OCI-LY3 (cell line): Measurements from ENCODE around the gene EZH2.

Source experiments
- H2AFZ ChIP-seq: fragments of 200-600, 300-600 bp; shearing (Covaris generic); 2 replicates; pipeline ENCODE4 v1.6.0; 2014; ENCODE audit warnings: antibody characterized with exemption, low read depth, low read length
- H3K27ac ChIP-seq: fragments of 200-600, 300-600 bp; sonication (generic); 2 replicates; pipeline ENCODE4 v1.5.1; 2014; ENCODE audit warnings: mild to moderate bottlenecking, low read length, moderate library complexity, mixed read lengths
- H3K27me3 ChIP-seq: fragments of 200-600, 300-600 bp; sonication (generic); 2 replicates; pipeline ENCODE4 v1.6.1; 2014; ENCODE audit warnings: low read depth, low read length, mixed read lengths
- H3K36me3 ChIP-seq: fragments of 200-600, 300-600 bp; sonication (generic); replicated peaks from 2 replicates; pipeline ENCODE3; 2014; ENCODE audit warnings: low read depth, low read length, mixed read lengths
- H3K4me1 ChIP-seq: fragments of 300-600, 200-600 bp; sonication (generic); 2 replicates; pipeline ENCODE4 v1.6.1; 2014; ENCODE audit warnings: low read length, mixed read lengths
- H3K4me2 ChIP-seq: fragments of 200-600, 300-600 bp; sonication (generic); 2 replicates; pipeline ENCODE4 v1.6.1; 2014; ENCODE audit warnings: low read length, mixed read lengths
- H3K4me3 ChIP-seq: fragments of 300-600, 200-600 bp; sonication (generic); 2 replicates; pipeline ENCODE4 v1.5.1; 2014; ENCODE audit warnings: antibody characterized with exemption, mild to moderate bottlenecking, low read length, moderate library complexity
- H3K79me2 ChIP-seq: fragments of 300-600, 200-600 bp; shearing (Covaris generic); 2 replicates; pipeline ENCODE4 v1.6.1; 2014; ENCODE audit warnings: mild to moderate bottlenecking, low read length, mixed read lengths
- H3K9ac ChIP-seq: fragments of 300-600, 200-600 bp; shearing (Covaris generic); 2 replicates; pipeline ENCODE4 v1.6.0; 2014; ENCODE audit warnings: mild to moderate bottlenecking, low read length, moderate library complexity
- H3K9me3 ChIP-seq: fragments of 200-600, 300-600 bp; shearing (Covaris generic); 2 replicates; pipeline ENCODE4 v1.6.1; 2014; ENCODE audit warnings: low read length, mixed read lengths; ENCODE audit not compliant: insufficient read depth
- H4K20me1 ChIP-seq: fragments of 200-600, 300-600 bp; sonication (generic); 2 replicates; pipeline ENCODE4 v1.6.1; 2016; ENCODE audit warnings: low read length, mixed read lengths; ENCODE audit not compliant: insufficient read depth
- EZH2phosphoT487 ChIP-seq: fragments of 200-600 bp; shearing (Covaris generic); IDR thresholded peaks from 2 replicates; pipeline ENCODE4 v1.6.1; 2018; ENCODE audit warnings: antibody characterized with exemption, mixed run types, low read depth
- TF ChIP-seq, protein P1 (sequence below): fragments of 200-600, 300-600 bp; sonication (generic); IDR thresholded peaks from 2 replicates; pipeline ENCODE4 v1.5.1; 2014; ENCODE audit warnings: antibody characterized with exemption, low read length, low read depth

The EZH2 gene

DNA sequence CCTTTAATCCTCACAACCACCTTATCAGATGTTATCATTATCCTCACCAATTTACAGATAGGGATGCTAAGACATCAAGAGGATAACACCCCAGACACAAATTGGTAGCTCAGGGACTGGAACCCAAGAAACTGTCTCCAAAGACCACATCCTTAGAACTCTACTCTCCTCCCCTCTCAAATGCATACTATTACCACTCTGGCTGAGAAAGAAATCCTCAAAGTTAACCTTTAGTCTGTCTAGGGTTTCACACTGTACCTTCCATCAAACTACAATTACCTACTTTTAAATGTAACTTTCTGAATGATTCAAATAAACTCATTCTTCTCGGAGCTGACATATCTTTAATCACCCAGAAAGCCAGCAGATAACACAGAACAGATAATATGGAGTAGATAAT, 6.6 kb downstream of the EZH2 start:
- TF ChIP-seq EZH2phosphoT487: no peak
- TF ChIP-seq, protein P1, sequence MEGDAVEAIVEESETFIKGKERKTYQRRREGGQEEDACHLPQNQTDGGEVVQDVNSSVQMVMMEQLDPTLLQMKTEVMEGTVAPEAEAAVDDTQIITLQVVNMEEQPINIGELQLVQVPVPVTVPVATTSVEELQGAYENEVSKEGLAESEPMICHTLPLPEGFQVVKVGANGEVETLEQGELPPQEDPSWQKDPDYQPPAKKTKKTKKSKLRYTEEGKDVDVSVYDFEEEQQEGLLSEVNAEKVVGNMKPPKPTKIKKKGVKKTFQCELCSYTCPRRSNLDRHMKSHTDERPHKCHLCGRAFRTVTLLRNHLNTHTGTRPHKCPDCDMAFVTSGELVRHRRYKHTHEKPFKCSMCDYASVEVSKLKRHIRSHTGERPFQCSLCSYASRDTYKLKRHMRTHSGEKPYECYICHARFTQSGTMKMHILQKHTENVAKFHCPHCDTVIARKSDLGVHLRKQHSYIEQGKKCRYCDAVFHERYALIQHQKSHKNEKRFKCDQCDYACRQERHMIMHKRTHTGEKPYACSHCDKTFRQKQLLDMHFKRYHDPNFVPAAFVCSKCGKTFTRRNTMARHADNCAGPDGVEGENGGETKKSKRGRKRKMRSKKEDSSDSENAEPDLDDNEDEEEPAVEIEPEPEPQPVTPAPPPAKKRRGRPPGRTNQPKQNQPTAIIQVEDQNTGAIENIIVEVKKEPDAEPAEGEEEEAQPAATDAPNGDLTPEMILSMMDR: no peak
- Histone ChIP-seq H3K9ac (no peak overlapping the region), H3K4me2 (0 out of 2 replicates have a peak overlapping the region, but pooled peaks have one; percentile 0), H3K79me2 (peaks cover 100% of the 10 kb centered on the region), H4K20me1 (peaks cover 90% of the 10 kb centered on the region), H3K4me3 (no peak overlapping the region), H3K9me3 (no peaks in the 10 kb centered on the region), H3K36me3 (peaks cover 13% of the 10 kb centered on the region), H2AFZ (no peak overlapping the region), H3K27me3 (no peaks in the 10 kb centered on the region), H3K27ac (no peak overlapping the region), H3K4me1 (peaks cover 64% of the 10 kb centered on the region)

DNA sequence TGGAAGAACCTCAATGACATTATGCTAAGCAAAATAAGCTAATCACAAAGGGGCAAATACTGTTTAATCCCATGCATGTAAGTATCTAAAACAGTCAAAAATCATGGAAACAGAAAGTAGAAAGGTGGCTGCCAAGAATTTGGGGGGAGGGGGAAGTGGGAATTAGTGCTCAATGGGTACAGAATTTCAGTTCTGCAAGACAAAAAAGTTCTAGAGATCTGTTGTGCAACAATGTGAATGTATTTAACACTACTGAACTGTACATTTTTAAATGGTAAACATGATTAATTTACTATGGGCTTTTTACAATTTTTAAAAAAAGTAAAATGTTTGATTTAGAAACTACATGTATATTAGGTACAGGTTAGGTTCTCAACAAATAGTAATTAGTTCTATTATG, 11.9 kb downstream of the EZH2 start:
- peak overlapping the region; percentile 52 for H3K27ac ChIP-seq
- no peaks in the 10 kb centered on the region for H3K9me3 ChIP-seq
- H3K4me1 ChIP-seq: peaks cover 89% of the 10 kb centered on the region
- H3K9ac ChIP-seq: 0 out of 2 replicates have a peak overlapping the region, but pooled peaks have one; percentile 18
- peak overlapping the region; percentile 29 for H3K4me3 ChIP-seq
- H3K36me3 ChIP-seq: peaks cover 18% of the 10 kb centered on the region
- H2AFZ ChIP-seq: no peak overlapping the region
- no peaks in the 10 kb centered on the region for H3K27me3 ChIP-seq
- H3K4me2 ChIP-seq: peak overlapping the region; percentile 47
- peaks cover 98% of the 10 kb centered on the region for H3K79me2 ChIP-seq
- peaks cover 74% of the 10 kb centered on the region for H4K20me1 ChIP-seq
- TF ChIP-seq, protein P1: no peak
- no peak for TF ChIP-seq EZH2phosphoT487

DNA sequence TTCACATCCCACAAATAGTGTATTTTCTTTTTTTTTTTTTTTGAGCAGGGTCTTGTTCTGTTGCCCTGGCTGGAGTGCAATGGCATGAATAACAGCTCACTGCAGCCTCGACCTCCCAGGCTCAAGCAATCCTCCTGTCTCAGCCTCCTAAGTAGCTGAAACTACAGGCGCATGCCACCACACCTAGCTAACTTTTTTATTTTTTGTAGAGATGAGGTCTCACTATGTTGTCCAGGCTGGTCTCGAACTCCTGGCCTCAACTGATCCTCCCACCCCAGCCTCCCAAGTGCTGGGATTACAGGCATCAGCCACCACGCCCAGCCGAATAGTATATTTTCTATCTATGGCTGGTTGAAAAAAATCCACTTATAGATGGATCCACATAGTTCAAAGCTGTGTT, 12.5 kb downstream of the EZH2 start:
- Histone ChIP-seq H3K9me3 (no peaks in the 10 kb centered on the region), H2AFZ (no peak overlapping the region), H3K4me2 (peak overlapping the region; percentile 47; the same call in 1 of the 2 replicates), H3K9ac (no peak overlapping the region), H3K27me3 (no peaks in the 10 kb centered on the region), H3K27ac (peak overlapping the region; percentile 52), H3K36me3 (peaks cover 18% of the 10 kb centered on the region), H3K79me2 (peaks cover 98% of the 10 kb centered on the region), H3K4me3 (no peak overlapping the region), H4K20me1 (peaks cover 68% of the 10 kb centered on the region), H3K4me1 (peaks cover 93% of the 10 kb centered on the region)
- no peak for TF ChIP-seq EZH2phosphoT487
- TF ChIP-seq, protein P1: no peak

DNA sequence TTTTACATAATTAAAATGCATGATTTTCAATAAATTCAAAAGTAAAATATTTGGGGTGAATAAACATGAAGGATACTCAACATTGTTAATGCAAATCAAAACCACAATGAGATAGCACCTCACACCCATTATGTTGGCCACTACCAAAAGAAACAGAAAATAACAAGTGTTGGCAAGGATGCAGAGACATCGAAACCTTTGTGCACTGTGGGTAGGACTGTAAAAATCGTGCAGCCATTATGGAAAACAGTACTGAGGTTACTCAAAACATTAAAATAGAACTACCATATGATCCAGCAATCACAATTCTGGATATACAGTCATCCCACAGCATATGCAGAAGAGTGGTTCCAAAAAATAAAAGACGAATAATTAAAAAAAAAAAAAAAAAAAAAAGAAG, 13.1 kb downstream of the EZH2 start:
- TF ChIP-seq, protein P1: no peak
- TF ChIP-seq EZH2phosphoT487: no peak
- Histone ChIP-seq H3K9ac (no peak overlapping the region), H3K9me3 (no peaks in the 10 kb centered on the region), H3K36me3 (peaks cover 18% of the 10 kb centered on the region), H3K4me3 (no peak overlapping the region), H3K27me3 (no peaks in the 10 kb centered on the region), H3K4me2 (no peak overlapping the region), H4K20me1 (peaks cover 65% of the 10 kb centered on the region), H3K4me1 (peaks cover 93% of the 10 kb centered on the region), H3K79me2 (peaks cover 98% of the 10 kb centered on the region), H3K27ac (0 out of 2 replicates have a peak overlapping the region, but pooled peaks have one; percentile 1), H2AFZ (no peak overlapping the region)
